Gastroesophageal sphincter (tissue), 4 donors: ENCODE data around the gene WDSUB1. TPM values are rescaled to one million over a fixed set of nuclear protein-coding genes. Genes with fewer than 3 reads are reported as not detected.
A peak's percentile ranks its signal among the peaks of the same experiment; 100 is the strongest.

Experiments
- ATAC-seq: fragments of 150-250 bp; one replicate; pipeline ENCODE4 v1.9.1; 2016; ENCODE audit warnings: mild to moderate bottlenecking, moderate library complexity
- H3K27ac ChIP-seq, 4 donors: fragments of 200-600 bp; sonication (generic) in 3 of 4; 1 replicate in 3 of 4; 2 replicates in 1 of 4; pipeline ENCODE4 v1.5.1; 2016 to 2019
- H3K27me3 ChIP-seq: fragments of 200-600 bp; sonication (generic); one replicate; pipeline ENCODE4 v1.5.1; 2019
- H3K36me3 ChIP-seq, 2 donors: fragments of 200-600 bp; sonication (generic); one replicate each; pipeline ENCODE4 v1.5.1; 2019; ENCODE audit warnings: control low read depth in 1 of 2
- H3K4me1 ChIP-seq, 3 donors: fragments of 200-600 bp; sonication (generic); 1 replicate in 2 of 3; 2 replicates in 1 of 3; pipeline ENCODE4 v1.5.1; 2016 to 2019; ENCODE audit warnings: control low read depth in 2 of 3
- H3K4me3 ChIP-seq, 2 donors: fragments of 200-600 bp; sonication (generic); one replicate each; pipeline ENCODE4 v1.5.1; 2019; ENCODE audit warnings: mild to moderate bottlenecking in 1 of 2, moderate library complexity in 1 of 2
- H3K9me3 ChIP-seq, 3 donors: fragments of 200-600 bp; sonication (generic); one replicate each; pipeline ENCODE4 v1.5.1; 2017 to 2019; ENCODE audit warnings: control low read depth in 2 of 3
- EP300 ChIP-seq: sonication (generic); formaldehyde crosslinking; IDR thresholded peaks from one replicate; pipeline ENCODE4 v1.6.1; 2017; ENCODE audit warnings: antibody characterized with exemption, mild to moderate bottlenecking
- POLR2A ChIP-seq, 2 donors: fragments of 450-650 bp; IDR thresholded peaks; one replicate each; pipeline ENCODE4 v1.6.1; 2017; ENCODE audit warnings: antibody characterized with exemption in 2 of 2, mild to moderate bottlenecking in 2 of 2, moderate library complexity in 1 of 2
- POLR2AphosphoS5 ChIP-seq: sonication (generic); formaldehyde crosslinking; IDR thresholded peaks from one replicate; pipeline ENCODE4 v1.6.1; 2017; ENCODE audit warnings: antibody characterized with exemption
- WGBS, 2 donors: methylation state at CpG; one replicate each; pipeline ENCODE4 v1.1.5; 2018; ENCODE audit warnings: low coverage in 1 of 2; 5-methylcytosine and 5-hydroxymethylcytosine counted together
- total RNA-seq, 4 donors: library from RNA; depleted of rRNA; stranded (reverse); fragments of >200 nt; gene quantifications; one replicate each; pipeline ENCODE4 v1.1.0, GENCODE V29; 2016
- TF ChIP-seq, protein P1 (sequence below), 4 experiments: fragments of 200-600 bp in 2 of 4; fragments of 450-650 bp in 2 of 4; sonication (generic) in 1 of 4; IDR thresholded peaks; one replicate each; pipeline ENCODE4 v1.5.1; 2017 to 2019; ENCODE audit warnings: antibody characterized with exemption in 4 of 4, mild to moderate bottlenecking in 2 of 4, moderate library complexity in 2 of 4

WDSUB1 gene
- total RNA-seq, 4 donors from 2014 or later = 5.3 to 11.1 (median 5.9) TPM

DNA sequence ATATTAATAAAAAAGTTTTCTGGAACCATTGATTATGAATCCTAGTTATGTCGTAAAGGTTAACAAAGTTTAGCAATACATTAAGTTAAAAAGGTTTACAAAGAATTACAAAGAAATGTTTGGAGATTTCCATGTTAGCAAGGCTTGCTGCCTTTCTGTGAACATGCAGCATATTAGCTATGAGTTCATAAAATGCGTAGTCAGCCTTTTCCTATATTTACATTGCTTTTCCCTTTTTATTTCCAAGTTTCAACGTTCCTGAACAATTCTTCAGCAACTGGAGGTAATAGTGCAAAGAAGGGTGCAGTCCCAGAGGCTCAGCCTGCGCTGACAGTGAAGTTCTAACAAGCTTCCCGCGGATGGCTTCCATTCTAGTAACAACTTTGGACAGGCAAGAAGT is 51.6 kb downstream of the WDSUB1 start:
- H3K27me3 ChIP-seq = no peaks in the 10 kb centered on the region
- H3K36me3 ChIP-seq = peaks cover 3 to 81% of the 10 kb centered on the region in 2 donors
- no peak for ATAC-seq
- TF ChIP-seq, protein P1, sequence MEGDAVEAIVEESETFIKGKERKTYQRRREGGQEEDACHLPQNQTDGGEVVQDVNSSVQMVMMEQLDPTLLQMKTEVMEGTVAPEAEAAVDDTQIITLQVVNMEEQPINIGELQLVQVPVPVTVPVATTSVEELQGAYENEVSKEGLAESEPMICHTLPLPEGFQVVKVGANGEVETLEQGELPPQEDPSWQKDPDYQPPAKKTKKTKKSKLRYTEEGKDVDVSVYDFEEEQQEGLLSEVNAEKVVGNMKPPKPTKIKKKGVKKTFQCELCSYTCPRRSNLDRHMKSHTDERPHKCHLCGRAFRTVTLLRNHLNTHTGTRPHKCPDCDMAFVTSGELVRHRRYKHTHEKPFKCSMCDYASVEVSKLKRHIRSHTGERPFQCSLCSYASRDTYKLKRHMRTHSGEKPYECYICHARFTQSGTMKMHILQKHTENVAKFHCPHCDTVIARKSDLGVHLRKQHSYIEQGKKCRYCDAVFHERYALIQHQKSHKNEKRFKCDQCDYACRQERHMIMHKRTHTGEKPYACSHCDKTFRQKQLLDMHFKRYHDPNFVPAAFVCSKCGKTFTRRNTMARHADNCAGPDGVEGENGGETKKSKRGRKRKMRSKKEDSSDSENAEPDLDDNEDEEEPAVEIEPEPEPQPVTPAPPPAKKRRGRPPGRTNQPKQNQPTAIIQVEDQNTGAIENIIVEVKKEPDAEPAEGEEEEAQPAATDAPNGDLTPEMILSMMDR (IDR thresholded peaks at IDR 0.05) = no peak
- TF ChIP-seq POLR2AphosphoS5 (no peak), EP300 (no peak), POLR2A (IDR thresholded peaks at IDR 0.05) (no peak)
- no peaks in the 10 kb centered on the region for H3K9me3 ChIP-seq
- peaks cover 0 to 12% (median 0%) of the 10 kb centered on the region in 3 donors for H3K4me1 ChIP-seq
- no peak overlapping the region for H3K27ac ChIP-seq
- WGBS, 2 donors = 85 to 91% methylated on average over 6 of the region's 6 CpGs
- no peak overlapping the region for H3K4me3 ChIP-seq

DNA sequence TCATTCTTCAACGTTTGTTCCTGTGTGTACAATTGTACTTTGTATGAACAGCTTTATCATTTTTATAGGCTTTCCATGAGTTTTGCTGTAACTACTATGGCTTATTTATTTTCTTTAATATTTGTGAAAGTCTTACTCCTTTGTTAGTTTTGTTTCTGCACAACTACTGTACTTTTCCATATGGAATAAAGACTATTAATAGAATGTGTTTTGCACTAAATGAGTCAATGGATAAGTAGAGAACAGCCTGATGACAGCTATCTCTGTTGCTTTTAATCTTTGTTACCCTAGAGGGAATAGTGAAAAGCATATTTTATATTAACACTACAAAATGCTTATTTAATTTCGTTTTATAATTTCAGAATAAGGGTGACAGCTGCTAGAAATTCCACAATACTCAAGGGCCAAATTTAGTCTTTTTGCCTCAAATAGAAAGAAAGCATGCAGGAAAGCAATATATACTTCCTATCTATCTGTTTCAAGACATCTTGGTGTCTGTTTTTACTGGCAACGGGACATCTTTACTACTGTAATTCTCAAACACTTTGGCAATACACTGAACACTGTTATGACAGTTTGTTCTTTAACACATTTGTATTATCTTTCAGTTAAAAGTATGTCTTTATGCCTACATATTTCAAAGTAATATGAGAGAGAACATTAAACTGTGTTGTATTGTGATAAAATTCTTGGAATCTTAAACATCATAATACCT is 53.9 kb downstream of the WDSUB1 start:
- WGBS, 2 donors = 15 to 18% methylated on average over 3 of the region's 3 CpGs

DNA sequence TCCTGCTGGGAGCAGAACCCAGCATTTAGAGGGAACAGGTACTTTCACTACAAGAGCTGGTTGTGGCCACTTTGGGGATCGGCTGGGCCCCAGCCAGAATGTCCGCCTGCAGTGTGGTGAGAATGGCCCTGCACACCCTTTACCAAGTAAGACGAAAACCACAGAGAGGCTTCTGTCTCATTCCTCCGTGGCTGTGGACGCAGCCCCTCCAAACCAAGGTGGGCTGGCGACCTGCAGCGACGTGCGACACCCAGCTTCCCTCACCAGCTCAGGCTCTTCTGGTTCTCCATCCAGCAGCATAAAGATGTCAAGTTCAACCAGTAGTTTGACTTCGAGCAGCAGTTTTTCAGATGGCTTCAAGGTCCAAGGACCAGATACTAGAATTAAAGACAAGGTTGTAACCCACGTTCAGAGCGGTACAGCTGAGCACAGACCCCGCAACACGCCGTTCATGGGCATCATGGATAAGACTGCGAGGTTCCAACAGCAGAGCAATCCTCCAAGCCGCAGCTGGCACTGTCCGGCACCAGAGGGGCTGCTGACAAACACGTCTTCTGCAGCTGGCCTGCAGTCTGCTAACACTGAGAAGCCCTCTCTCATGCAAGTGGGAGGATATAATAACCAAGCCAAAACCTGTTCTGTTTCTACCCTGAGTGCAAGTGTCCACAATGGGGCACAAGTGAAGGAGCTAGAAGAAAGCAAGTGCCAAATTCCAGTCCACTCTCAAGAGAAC is 56.2 kb downstream of the WDSUB1 start:
- ATAC-seq = no peak
- H3K36me3 ChIP-seq = peaks cover 0 to 79% of the 10 kb centered on the region in 2 donors
- WGBS, 2 donors = 60 to 100% methylated on average over 1 to 7 of the region's 19 CpGs
- TF ChIP-seq, protein P1 (IDR thresholded peaks at IDR 0.05) = no peak
- TF ChIP-seq POLR2A (IDR thresholded peaks at IDR 0.05) = no peak
- no peak for TF ChIP-seq POLR2AphosphoS5
- TF ChIP-seq EP300 = no peak
- no peak overlapping the region for H3K27ac ChIP-seq
- H3K4me3 ChIP-seq = no peak overlapping the region
- H3K9me3 ChIP-seq = no peaks in the 10 kb centered on the region
- no peaks in the 10 kb centered on the region for H3K27me3 ChIP-seq
- H3K4me1 ChIP-seq = peaks cover 0 to 12% (median 0%) of the 10 kb centered on the region in 3 donors

More for the DNA sequence above, 53.9 kb downstream of the WDSUB1 start:
- peaks cover 3 to 81% of the 10 kb centered on the region in 2 donors for H3K36me3 ChIP-seq
- peaks cover 0 to 12% (median 0%) of the 10 kb centered on the region in 3 donors for H3K4me1 ChIP-seq
- no peaks in the 10 kb centered on the region for H3K27me3 ChIP-seq
- no peak overlapping the region for H3K27ac ChIP-seq
- ATAC-seq = no peak
- no peaks in the 10 kb centered on the region for H3K9me3 ChIP-seq
- H3K4me3 ChIP-seq = no peak overlapping the region
- TF ChIP-seq, protein P1 (IDR thresholded peaks at IDR 0.05) = no peak
- TF ChIP-seq EP300 (no peak), POLR2AphosphoS5 (no peak)

DNA sequence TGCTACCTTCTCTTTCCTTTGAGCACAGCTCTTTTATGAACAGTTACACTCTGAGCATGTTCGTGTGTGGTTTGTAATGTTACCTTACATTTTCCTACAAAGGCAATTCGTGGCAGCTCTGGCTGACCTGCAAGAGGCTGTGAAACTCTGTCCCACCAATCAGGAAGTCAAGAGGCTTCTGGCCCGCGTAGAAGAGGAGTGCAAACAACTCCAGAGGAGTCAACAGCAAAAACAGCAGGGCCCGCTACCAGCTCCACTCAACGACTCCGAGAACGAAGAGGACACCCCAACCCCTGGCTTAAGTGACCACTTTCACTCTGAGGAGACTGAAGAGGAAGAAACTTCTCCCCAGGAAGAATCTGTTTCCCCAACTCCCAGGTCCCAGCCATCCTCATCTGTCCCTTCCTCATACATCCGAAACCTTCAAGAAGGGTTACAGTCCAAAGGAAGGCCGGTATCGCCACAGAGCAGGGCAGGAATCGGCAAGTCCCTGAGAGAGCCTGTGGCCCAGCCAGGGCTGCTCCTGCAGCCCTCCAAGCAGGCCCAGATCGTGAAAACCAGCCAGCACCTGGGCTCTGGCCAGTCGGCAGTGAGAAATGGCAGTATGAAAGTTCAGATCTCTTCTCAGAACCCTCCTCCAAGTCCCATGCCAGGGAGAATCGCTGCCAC is 56.9 kb downstream of the WDSUB1 start:
- WGBS, 2 donors = 80 to 95% methylated on average over 2 to 7 of the region's 15 CpGs
- H3K36me3 ChIP-seq = peaks cover 0 to 79% of the 10 kb centered on the region in 2 donors
- H3K27me3 ChIP-seq = no peaks in the 10 kb centered on the region
- no peak for TF ChIP-seq EP300
- no peak overlapping the region for H3K4me3 ChIP-seq
- H3K4me1 ChIP-seq = peaks cover 0 to 16% (median 0%) of the 10 kb centered on the region in 3 donors
- H3K9me3 ChIP-seq = no peaks in the 10 kb centered on the region
- ATAC-seq = no peak
- H3K27ac ChIP-seq = no peak overlapping the region

DNA sequence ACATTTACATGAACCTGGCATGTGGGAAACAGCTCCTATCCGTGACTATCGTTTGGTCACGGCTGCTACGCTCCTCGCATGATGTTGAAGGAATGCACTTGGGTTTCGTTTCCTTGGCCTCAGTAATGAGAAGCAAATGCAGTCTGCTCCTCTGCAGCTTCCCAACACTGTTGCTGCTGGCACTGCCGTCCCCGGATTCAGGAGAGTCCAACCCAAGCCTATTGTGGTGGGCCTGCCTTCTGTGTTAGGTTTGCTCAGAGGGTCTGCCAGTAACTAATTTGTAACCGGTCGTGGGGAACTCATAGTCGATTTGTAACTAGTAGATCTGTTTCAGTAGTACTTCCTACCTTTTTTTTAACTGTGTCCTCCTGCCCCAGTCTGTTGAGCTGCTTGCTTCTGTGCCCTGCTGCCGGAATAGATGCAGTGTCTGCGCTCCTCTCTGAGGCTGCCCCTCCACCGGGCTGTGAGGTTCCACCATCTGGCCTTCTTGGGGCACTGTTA is 58.4 kb downstream of the WDSUB1 start:
- H3K4me1 ChIP-seq = peaks cover 0 to 16% (median 0%) of the 10 kb centered on the region in 3 donors
- H3K27ac ChIP-seq = peak overlapping the region in 1 of 4 donors; percentile 1
- no peak for ATAC-seq
- H3K4me3 ChIP-seq = no peak overlapping the region
- TF ChIP-seq, protein P1 (IDR thresholded peaks at IDR 0.05) = no peak
- no peak for TF ChIP-seq EP300
- TF ChIP-seq POLR2AphosphoS5 = no peak
- TF ChIP-seq POLR2A (IDR thresholded peaks at IDR 0.05) = no peak
- H3K9me3 ChIP-seq = no peaks in the 10 kb centered on the region
- no peaks in the 10 kb centered on the region for H3K27me3 ChIP-seq
- 84 to 88% methylated on average over 7 to 8 of the region's 14 CpGs for WGBS, 2 donors
- peaks cover 0 to 87% of the 10 kb centered on the region in 2 donors for H3K36me3 ChIP-seq
